ENCODE results near the gene ZNF764.
A peak's percentile ranks its signal among the peaks of the same experiment; 100 is the strongest.

ZNF764 gene

DNA sequence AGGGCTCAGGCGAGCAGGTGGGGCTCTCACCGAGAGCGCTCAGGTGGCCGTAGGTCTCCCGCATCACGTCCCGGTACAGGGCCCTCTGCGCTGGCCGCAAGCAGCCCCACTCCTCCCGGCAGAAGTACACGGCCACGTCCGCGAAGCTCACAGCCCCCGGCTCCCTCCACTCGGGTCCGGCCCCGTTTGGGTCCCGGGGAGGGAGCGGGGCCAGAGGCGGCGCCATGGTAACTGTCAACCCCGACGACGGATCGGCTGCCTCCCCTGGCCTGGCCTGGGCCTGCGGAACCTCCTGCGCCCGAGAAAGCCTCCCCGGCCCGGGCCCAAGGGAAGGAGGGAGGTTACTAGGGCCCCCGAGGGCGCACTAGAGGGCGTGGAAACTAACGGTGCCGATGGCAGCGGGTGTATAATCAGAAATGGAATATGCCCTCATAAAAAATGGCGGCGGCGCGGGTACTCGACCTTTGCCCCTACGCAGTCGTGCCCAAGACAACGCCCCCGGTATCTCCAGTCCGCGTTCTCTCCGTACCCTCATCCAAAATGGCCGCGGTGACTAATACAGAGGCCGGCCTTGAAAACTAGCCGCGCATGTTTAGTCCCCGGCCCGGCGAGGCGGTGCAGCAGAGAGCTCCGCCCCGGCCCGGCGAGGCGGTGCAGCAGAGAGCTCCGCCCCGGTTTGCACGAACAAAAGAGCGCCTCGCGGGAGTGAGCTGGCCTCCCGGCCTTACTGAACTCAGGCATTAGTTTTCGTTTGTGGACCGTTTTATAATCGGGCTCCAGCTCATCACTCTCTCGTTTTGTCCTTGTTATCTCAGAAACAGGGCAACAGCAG, at the start of gene ZNF764:
TSS of gene ZNF764 (minus strand) at position 418 of the 832 bp plus-strand sequence. CDS start at position 226, 192 bp downstream.
- H3K4me3 ChIP-seq (ENCODE audit: low read depth, low read length): peak within 1 kb of the TSS; percentile 79
- peak within 1 kb of the TSS; percentile 73 for H3K27ac ChIP-seq
- peak; percentile 98 for DNase-seq
- in situ Hi-C loops (cut with HindIII; ENCODE audit: low pct_ligation_motif_present, low sequenced_read_pairs): no loop called here
- no peaks in the 10 kb centered on the region for H3K27me3 ChIP-seq (replicated peaks)
- TF ChIP-seq, protein P1, sequence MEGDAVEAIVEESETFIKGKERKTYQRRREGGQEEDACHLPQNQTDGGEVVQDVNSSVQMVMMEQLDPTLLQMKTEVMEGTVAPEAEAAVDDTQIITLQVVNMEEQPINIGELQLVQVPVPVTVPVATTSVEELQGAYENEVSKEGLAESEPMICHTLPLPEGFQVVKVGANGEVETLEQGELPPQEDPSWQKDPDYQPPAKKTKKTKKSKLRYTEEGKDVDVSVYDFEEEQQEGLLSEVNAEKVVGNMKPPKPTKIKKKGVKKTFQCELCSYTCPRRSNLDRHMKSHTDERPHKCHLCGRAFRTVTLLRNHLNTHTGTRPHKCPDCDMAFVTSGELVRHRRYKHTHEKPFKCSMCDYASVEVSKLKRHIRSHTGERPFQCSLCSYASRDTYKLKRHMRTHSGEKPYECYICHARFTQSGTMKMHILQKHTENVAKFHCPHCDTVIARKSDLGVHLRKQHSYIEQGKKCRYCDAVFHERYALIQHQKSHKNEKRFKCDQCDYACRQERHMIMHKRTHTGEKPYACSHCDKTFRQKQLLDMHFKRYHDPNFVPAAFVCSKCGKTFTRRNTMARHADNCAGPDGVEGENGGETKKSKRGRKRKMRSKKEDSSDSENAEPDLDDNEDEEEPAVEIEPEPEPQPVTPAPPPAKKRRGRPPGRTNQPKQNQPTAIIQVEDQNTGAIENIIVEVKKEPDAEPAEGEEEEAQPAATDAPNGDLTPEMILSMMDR (IDR thresholded peaks at IDR 0.05; ENCODE audit: low read depth, low read length, missing control alignments): no peak
- peaks cover 7% of the 10 kb centered on the region for H3K36me3 ChIP-seq (replicated peaks)

DNA sequence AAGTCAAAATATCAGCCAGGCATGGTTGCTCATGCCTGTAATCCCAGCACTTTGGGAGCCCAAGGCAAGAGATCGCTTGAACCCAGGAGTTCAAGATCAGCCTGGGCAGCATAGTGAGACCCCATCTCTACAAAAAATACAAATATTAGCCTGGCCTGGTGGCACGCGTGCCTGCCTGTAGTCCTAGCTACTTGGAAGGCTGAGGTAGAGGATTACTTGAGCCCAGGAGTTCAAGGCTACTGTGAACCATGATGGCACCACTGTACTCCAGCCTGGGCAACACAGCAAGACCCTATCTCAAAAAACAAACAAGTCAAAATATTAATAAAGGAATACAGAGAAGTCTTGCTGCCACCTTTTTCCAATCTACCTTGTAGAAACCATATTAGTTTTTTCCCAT, 47.8 kb upstream of the ZNF764 start:
- H3K4me3 ChIP-seq (ENCODE audit: low read depth, low read length): no peak overlapping the region
- TF ChIP-seq, protein P1 (IDR thresholded peaks at IDR 0.05; ENCODE audit: low read depth, low read length, missing control alignments): no peak
- no peak for DNase-seq
- H3K27ac ChIP-seq: no peak overlapping the region
- H3K36me3 ChIP-seq (replicated peaks): peaks cover 19% of the 10 kb centered on the region
- in situ Hi-C loops (cut with HindIII; ENCODE audit: low pct_ligation_motif_present, low sequenced_read_pairs): loop anchor here (25.0 kb wide), 1 partner anchor 169 kb away; the partner anchor contains the start of genes DCTPP1 and SEPHS2
- no peaks in the 10 kb centered on the region for H3K27me3 ChIP-seq (replicated peaks)

DNA sequence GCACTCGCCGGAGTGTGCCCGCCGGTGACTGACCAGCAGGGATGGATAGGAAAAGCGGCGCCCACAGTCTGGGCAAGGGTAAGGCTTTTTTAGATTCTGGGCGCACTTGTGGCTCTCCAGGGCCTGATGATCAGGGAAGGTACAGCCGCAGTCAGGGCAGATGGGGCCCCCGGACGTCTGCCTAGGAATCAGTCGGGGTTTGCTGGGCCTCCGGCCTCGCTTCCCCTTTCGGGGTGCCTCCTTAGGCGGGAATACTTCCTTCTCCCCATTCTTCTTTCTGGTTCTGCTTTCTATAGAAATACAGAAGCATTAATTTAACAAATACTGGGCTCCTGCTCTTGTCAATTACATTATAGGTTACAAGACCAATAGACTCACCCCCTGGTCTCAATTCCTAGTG, 47.0 kb upstream of the ZNF764 start:
- Histone ChIP-seq H3K4me3 (ENCODE audit: low read depth, low read length) (no peak overlapping the region), H3K36me3 (replicated peaks) (peaks cover 19% of the 10 kb centered on the region), H3K27ac (no peak overlapping the region), H3K27me3 (replicated peaks) (no peaks in the 10 kb centered on the region)
- TF ChIP-seq, protein P1 (IDR thresholded peaks at IDR 0.05; ENCODE audit: low read depth, low read length, missing control alignments): no peak
- no peak for DNase-seq
- in situ Hi-C loops (cut with HindIII; ENCODE audit: low pct_ligation_motif_present, low sequenced_read_pairs): loop anchor here (25.0 kb wide), 1 partner anchor 168 kb away; the partner anchor contains the start of genes DCTPP1 and SEPHS2

DNA sequence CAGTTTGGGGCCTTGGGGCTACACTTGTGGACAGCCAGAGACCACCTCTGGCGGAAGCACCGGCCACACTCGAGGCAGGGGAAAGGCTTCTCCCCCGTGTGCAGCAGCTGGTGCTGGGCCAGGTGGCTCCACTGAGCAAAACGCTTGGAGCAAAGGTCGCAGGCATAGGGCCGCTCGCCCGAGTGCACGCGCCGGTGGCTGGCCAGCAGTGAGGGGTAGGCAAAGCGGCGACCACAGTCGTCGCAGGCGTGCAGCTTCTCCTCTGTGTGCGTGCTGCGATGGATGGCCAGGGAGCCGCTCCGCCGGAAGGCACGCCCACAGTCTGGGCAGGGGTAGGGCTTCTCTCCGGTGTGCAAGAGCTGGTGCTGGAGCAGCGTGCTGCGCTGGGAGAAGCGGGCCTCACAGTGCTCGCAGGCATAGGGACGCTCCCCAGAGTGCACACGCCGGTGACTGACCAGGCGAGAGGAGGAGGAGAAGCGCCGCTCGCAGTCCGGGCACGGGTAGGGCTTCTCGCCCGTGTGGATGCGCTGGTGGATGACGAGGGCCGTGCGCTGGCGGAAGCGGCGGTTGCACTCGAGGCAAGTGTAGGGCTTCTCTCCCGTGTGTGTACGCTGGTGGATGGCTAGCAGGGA, 46.3 kb upstream of the ZNF764 start:
- Histone ChIP-seq H3K4me3 (ENCODE audit: low read depth, low read length) (no peak overlapping the region), H3K27me3 (replicated peaks) (no peaks in the 10 kb centered on the region), H3K27ac (no peak overlapping the region), H3K36me3 (replicated peaks) (peaks cover 19% of the 10 kb centered on the region)
- no peak for DNase-seq
- TF ChIP-seq, protein P1 (IDR thresholded peaks at IDR 0.05; ENCODE audit: low read depth, low read length, missing control alignments): no peak
- in situ Hi-C loops (cut with HindIII; ENCODE audit: low pct_ligation_motif_present, low sequenced_read_pairs): loop anchor here (25.0 kb wide), 1 partner anchor 167 kb away; the partner anchor contains the start of genes DCTPP1 and SEPHS2

DNA sequence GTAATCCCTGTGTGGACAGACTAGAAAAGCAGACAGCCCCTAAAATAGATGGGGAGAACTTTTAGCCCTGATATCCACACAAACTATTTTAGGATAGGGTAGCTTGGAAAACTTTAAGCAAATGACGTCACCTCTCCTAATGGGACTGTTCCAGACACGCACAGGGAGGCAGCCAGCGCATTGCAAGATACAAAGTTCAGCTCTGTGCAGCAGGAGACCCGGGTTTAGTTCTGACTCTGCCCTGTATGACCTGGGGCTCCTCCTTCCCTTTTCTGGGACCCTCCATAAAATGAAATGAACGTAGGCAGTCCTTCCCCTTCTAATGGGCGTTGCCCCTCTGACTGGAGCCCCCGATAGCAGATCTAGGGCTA, 45.8 kb upstream of the ZNF764 start:
- Histone ChIP-seq H3K36me3 (replicated peaks) (peaks cover 19% of the 10 kb centered on the region), H3K4me3 (ENCODE audit: low read depth, low read length) (no peak overlapping the region), H3K27ac (no peak overlapping the region), H3K27me3 (replicated peaks) (no peaks in the 10 kb centered on the region)
- DNase-seq: no peak
- in situ Hi-C loops (cut with HindIII; ENCODE audit: low pct_ligation_motif_present, low sequenced_read_pairs): loop anchor here (25.0 kb wide), 1 partner anchor 167 kb away; the partner anchor contains the start of genes DCTPP1 and SEPHS2
- TF ChIP-seq, protein P1 (IDR thresholded peaks at IDR 0.05; ENCODE audit: low read depth, low read length, missing control alignments): no peak
